ENCODE measurements around the gene TRIM17. TPM values are rescaled to one million over a fixed set of nuclear protein-coding genes. Genes with fewer than 3 reads are reported as not detected.

Gene TRIM17
- total RNA-seq, 1 experiment from 2014 or later, result not detected

DNA sequence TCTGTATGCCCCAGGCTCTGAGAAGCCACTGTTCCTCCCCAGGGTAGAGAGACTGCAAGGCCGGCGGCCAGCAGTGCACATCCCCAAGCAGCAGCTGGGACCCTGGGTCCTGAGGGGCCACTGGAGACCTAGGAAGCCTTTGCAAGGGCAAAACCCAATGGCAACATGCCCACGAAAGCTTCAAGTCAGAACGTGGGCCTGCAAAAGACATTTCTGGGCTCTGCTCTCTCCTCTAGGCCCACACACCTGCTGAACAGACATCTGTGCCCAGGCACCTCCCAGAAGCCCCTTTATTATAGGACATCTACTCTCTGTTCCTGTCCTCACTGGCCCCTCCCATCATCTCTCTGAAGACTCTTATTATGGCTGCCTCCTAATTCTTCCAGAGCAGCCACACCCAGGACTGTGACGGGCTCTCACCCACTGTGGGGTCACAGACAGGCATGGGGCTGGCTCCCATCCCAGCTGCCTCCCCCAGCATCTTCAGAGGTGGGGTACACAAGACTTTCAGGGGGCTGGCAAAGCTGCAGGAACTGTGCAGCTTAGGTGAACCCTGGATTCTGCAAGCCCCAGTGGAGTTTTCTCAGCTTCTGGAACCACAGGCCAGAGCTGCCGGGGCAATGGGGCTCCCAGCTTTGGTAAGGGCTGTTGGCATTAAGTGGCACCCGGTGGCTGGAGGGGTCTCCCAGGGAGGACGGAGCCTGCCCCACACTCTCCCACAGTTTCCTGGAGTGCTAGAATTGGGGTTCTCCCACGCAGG lies 22.7 kb downstream of the TRIM17 start:
- Histone ChIP-seq H3K9me2 (ENCODE audit: insufficient read depth) (no peaks in the 10 kb centered on the region), H3K27ac (ENCODE audit: low read depth, low read length) (peak overlapping the region; percentile 42), H3K36me3 (ENCODE audit: control insufficient read depth in 1 of 2, insufficient read depth in 2 of 2, low read length in 2 of 2) (peaks cover 12 to 20% of the 10 kb centered on the region in 2 experiments; a peak in 3 of 4 replicates), H3K9ac (ENCODE audit: low read length) (no peak overlapping the region), H3K4me2 (ENCODE audit: low read length) (peak overlapping the region; percentile 74; the same call in 1 of the 2 replicates), H4K20me1 (ENCODE audit: insufficient read depth) (no peaks in the 10 kb centered on the region), H3K79me2 (ENCODE audit: insufficient read depth, low read length) (no peaks in the 10 kb centered on the region), H3K4me3 (replicated peaks in 1 of 2; ENCODE audit: low read depth in 1 of 2, low read length in 2 of 2) (no peak overlapping the region), H3K9me3 (ENCODE audit: control insufficient read depth in 1 of 2, insufficient read depth in 1 of 2, low read depth in 1 of 2, low read length in 2 of 2) (no peaks in the 10 kb centered on the region), H2AFZ (ENCODE audit: low read depth, low read length, poor library complexity, severe bottlenecking) (no peak overlapping the region), H3K27me3 (ENCODE audit: insufficient read depth, low read length) (no peaks in the 10 kb centered on the region), H3K4me1 (ENCODE audit: control insufficient read depth in 1 of 2, insufficient read depth in 2 of 2, low read length in 2 of 2) (peaks cover 25 to 33% of the 10 kb centered on the region in 2 experiments)
- intact Hi-C loops (cut with micrococcal nuclease), result loop anchor here (1.0 to 5.0 kb wide), 2 partner anchors 263 to 397 kb away; no protein-coding TSS in a partner anchor
- CTCF ChIA-PET, result interaction anchor here (0.8 to 2.7 kb wide), 8 partner anchors 8 to 395 kb away, joined by 3 to 10 read pairs (median 6); partner anchors contain the start of gene TRIM11
- BruUV-seq (replicated peaks), result no TSS peak
- ATAC-seq (peak; percentile 43), DNase-seq (ENCODE audit: low read depth, low spot score) (no peak)
- TF ChIP-seq, protein P1, sequence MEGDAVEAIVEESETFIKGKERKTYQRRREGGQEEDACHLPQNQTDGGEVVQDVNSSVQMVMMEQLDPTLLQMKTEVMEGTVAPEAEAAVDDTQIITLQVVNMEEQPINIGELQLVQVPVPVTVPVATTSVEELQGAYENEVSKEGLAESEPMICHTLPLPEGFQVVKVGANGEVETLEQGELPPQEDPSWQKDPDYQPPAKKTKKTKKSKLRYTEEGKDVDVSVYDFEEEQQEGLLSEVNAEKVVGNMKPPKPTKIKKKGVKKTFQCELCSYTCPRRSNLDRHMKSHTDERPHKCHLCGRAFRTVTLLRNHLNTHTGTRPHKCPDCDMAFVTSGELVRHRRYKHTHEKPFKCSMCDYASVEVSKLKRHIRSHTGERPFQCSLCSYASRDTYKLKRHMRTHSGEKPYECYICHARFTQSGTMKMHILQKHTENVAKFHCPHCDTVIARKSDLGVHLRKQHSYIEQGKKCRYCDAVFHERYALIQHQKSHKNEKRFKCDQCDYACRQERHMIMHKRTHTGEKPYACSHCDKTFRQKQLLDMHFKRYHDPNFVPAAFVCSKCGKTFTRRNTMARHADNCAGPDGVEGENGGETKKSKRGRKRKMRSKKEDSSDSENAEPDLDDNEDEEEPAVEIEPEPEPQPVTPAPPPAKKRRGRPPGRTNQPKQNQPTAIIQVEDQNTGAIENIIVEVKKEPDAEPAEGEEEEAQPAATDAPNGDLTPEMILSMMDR (IDR thresholded peaks at IDR 0.05 in 2 of 3, conservative IDR thresholded peaks at IDR 0.05 in 1 of 3; ENCODE audit: borderline replicate concordance in 1 of 3, insufficient read depth in 1 of 3, low read depth in 2 of 3, low read length in 2 of 3), result no peak
- TF ChIP-seq SRF (IDR thresholded peaks at IDR 0.05; ENCODE audit: low read depth) (no peak), SP1 (IDR thresholded peaks at IDR 0.05; ENCODE audit: low read depth) (no peak)
- POLR2A ChIA-PET, result interaction anchor here (1.0 to 1.5 kb wide), 2 partner anchors 9 to 13 kb away, joined by 3 read pairs; partner anchors contain the start of gene TRIM11
- RAD21 ChIA-PET (ENCODE audit: low non-redundant PET in 1 of 2, low total read pairs in 2 of 2, uncharacterized antibody in 2 of 2, unreplicated experiment in 2 of 2), result interaction anchor here in 1 of 2 experiments (1.0 kb wide), 1 partner anchor 394 kb away, joined by 3 read pairs; no protein-coding TSS in a partner anchor

DNA sequence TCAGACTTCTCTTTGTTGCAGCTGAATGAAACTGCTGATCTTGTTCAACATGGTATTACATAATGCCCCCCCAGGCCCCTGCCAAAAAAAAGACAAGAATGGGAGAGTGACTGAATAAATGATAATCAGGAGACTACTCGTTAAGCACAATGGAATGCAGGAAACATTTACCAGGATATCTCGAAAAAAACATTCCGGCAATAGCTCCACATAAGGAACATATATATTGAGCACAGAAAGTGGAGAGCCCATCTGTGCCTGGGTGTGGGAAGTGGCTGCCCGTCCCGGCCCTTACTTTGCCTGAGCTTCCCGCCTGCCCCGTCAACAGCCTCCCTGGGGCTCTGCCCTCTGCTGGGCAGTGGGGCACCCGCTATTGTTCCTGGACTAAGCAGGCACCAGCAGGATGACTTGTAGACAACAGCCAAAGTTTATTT lies 23.4 kb downstream of the TRIM17 start:
- RAD21 ChIA-PET (ENCODE audit: low non-redundant PET in 1 of 2, low total read pairs in 2 of 2, uncharacterized antibody in 2 of 2, unreplicated experiment in 2 of 2), result interaction anchor here in 1 of 2 experiments (1.0 kb wide), 1 partner anchor 394 kb away, joined by 3 read pairs; no protein-coding TSS in a partner anchor
- no peaks in the 10 kb centered on the region for H3K27me3 ChIP-seq (ENCODE audit: insufficient read depth, low read length)
- H3K4me3 ChIP-seq (replicated peaks in 1 of 2; ENCODE audit: low read depth in 1 of 2, low read length in 2 of 2), result no peak overlapping the region
- no peak for DNase-seq (ENCODE audit: low read depth, low spot score)
- H3K4me1 ChIP-seq (ENCODE audit: control insufficient read depth in 1 of 2, insufficient read depth in 2 of 2, low read length in 2 of 2), result peaks cover 25 to 33% of the 10 kb centered on the region in 2 experiments
- no peak overlapping the region for H3K9ac ChIP-seq (ENCODE audit: low read length)
- no peak for TF ChIP-seq JUND (IDR thresholded peaks at IDR 0.05)
- TF ChIP-seq, protein P1 (IDR thresholded peaks at IDR 0.05 in 2 of 3, conservative IDR thresholded peaks at IDR 0.05 in 1 of 3; ENCODE audit: borderline replicate concordance in 1 of 3, insufficient read depth in 1 of 3, low read depth in 2 of 3, low read length in 2 of 3), result peak; percentile 63 to 78 (median 73); a peak in 5 of 6 replicates
- H3K27ac ChIP-seq (ENCODE audit: low read depth, low read length), result peak overlapping the region; percentile 64
- peaks cover 12 to 19% of the 10 kb centered on the region in 2 experiments; a peak in 3 of 4 replicates for H3K36me3 ChIP-seq (ENCODE audit: control insufficient read depth in 1 of 2, insufficient read depth in 2 of 2, low read length in 2 of 2)
- no peak overlapping the region for H2AFZ ChIP-seq (ENCODE audit: low read depth, low read length, poor library complexity, severe bottlenecking)
- peak overlapping the region; percentile 74 for H3K4me2 ChIP-seq (ENCODE audit: low read length)
- CTCF ChIA-PET, result interaction anchor here (0.6 to 2.7 kb wide), 11 partner anchors 9 to 394 kb away, joined by 3 to 10 read pairs (median 4); partner anchors contain the start of gene TRIM11
- POLR2A ChIA-PET, result interaction anchor here (1.0 to 1.5 kb wide), 2 partner anchors 9 to 14 kb away, joined by 3 read pairs; partner anchors contain the start of gene TRIM11
- BruUV-seq (replicated peaks), result no TSS peak
- no peaks in the 10 kb centered on the region for H4K20me1 ChIP-seq (ENCODE audit: insufficient read depth)
- H3K79me2 ChIP-seq (ENCODE audit: insufficient read depth, low read length), result no peaks in the 10 kb centered on the region
- peak; percentile 79 for ATAC-seq
- intact Hi-C loops (cut with micrococcal nuclease), result loop anchor here (1.0 to 5.0 kb wide), 2 partner anchors 262 to 396 kb away; no protein-coding TSS in a partner anchor
- no peaks in the 10 kb centered on the region for H3K9me2 ChIP-seq (ENCODE audit: insufficient read depth)
- H3K9me3 ChIP-seq (ENCODE audit: control insufficient read depth in 1 of 2, insufficient read depth in 1 of 2, low read depth in 1 of 2, low read length in 2 of 2), result no peaks in the 10 kb centered on the region

Measured in HCT116 (cell line).